ENCODE data around the gene C6orf47. TPM values are rescaled to one million over a fixed set of nuclear protein-coding genes. Genes with fewer than 3 reads are reported as not detected.

C6orf47 gene
- polyA plus RNA-seq, 1 experiment, result 13.0 TPM

GRCh38 chr6:31663126-31663960, 2.8 kb upstream of the C6orf47 start:
- ChIA-PET CTCF (interaction anchor here (0.6 to 1.5 kb wide), 8 partner anchors 10 to 170 kb away, joined by 3 to 5 read pairs (median 3); partner anchors contain the start of genes ATP6V1G2, BAG6 and DDAH2), POLR2A (interaction anchor here (0.6 to 1.1 kb wide), 2 partner anchors 11 to 264 kb away, joined by 3 read pairs; partner anchors contain the start of genes BAG6 and C2)
- peaks cover 18% of the 10 kb centered on the region for H3K36me3 ChIP-seq (ENCODE audit: control insufficient read depth, insufficient read depth, low read length)
- peak overlapping the region; percentile 91 for H3K4me3 ChIP-seq (ENCODE audit: low read depth, low read length)
- no peak for DNase-seq (ENCODE audit: low read depth)
- TF ChIP-seq CTCF (IDR thresholded peaks at IDR 0.05; ENCODE audit: insufficient read depth, low read depth, low read length), result no peak
- no peaks in the 10 kb centered on the region for H3K27me3 ChIP-seq (ENCODE audit: control insufficient read depth, insufficient read depth, low read length)

GRCh38 chr6:31662124-31662723, 1.6 kb upstream of the C6orf47 start:
- Histone ChIP-seq H3K27me3 (ENCODE audit: control insufficient read depth, insufficient read depth, low read length) (no peaks in the 10 kb centered on the region), H3K4me3 (ENCODE audit: low read depth, low read length) (no peak overlapping the region), H3K36me3 (ENCODE audit: control insufficient read depth, insufficient read depth, low read length) (peaks cover 8% of the 10 kb centered on the region)
- no peak for TF ChIP-seq CTCF (IDR thresholded peaks at IDR 0.05; ENCODE audit: insufficient read depth, low read depth, low read length)
- DNase-seq (ENCODE audit: low read depth), result no peak
- ChIA-PET POLR2A (no interaction called here), CTCF (interaction anchor here (0.6 kb wide), 1 partner anchor 113 kb away, joined by 3 read pairs; no protein-coding TSS in a partner anchor)

- POLR2A ChIA-PET, result interaction anchor here (1.0 kb wide), 1 partner anchor 10 kb away, joined by 11 read pairs; no protein-coding TSS in a partner anchor
- CTCF ChIA-PET, result interaction anchor here (0.6 to 1.6 kb wide), 5 partner anchors 9 to 202 kb away, joined by 3 to 8 read pairs (median 4); partner anchors contain the start of genes ATP6V1G2 and BAG6
- Histone ChIP-seq H3K27me3 (ENCODE audit: control insufficient read depth, insufficient read depth, low read length) (no peaks in the 10 kb centered on the region), H3K4me3 (ENCODE audit: low read depth, low read length) (peak overlapping the region; percentile 59; the same call in 1 of the 2 replicates), H3K36me3 (ENCODE audit: control insufficient read depth, insufficient read depth, low read length) (peaks cover 7% of the 10 kb centered on the region)
- no peak for TF ChIP-seq CTCF (IDR thresholded peaks at IDR 0.05; ENCODE audit: insufficient read depth, low read depth, low read length)
- no peak for DNase-seq (ENCODE audit: low read depth)
These were observed 915 bp upstream of the C6orf47 start for GRCh38 chr6:31661262-31662123.

GRCh38 chr6:31659649-31660380, 763 bp downstream of the C6orf47 start:
- no peak for TF ChIP-seq CTCF (IDR thresholded peaks at IDR 0.05; ENCODE audit: insufficient read depth, low read depth, low read length)
- CTCF ChIA-PET, result interaction anchor here (1.4 kb wide), 1 partner anchor 113 kb away, joined by 4 read pairs; the partner anchor contains the start of gene ATP6V1G2
- Histone ChIP-seq H3K36me3 (ENCODE audit: control insufficient read depth, insufficient read depth, low read length) (peaks cover 8% of the 10 kb centered on the region), H3K27me3 (ENCODE audit: control insufficient read depth, insufficient read depth, low read length) (no peaks in the 10 kb centered on the region), H3K4me3 (ENCODE audit: low read depth, low read length) (peak overlapping the region; percentile 59)
- no peak for DNase-seq (ENCODE audit: low read depth)
- POLR2A ChIA-PET, result interaction anchor here (0.5 to 0.7 kb wide), 2 partner anchors 23 to 147 kb away, joined by 3 read pairs; partner anchors contain the start of gene LSM2

Measured in BJ (cell line).